Left cardiac atrium (tissue), 4 donors: ENCODE data around the gene COX6B1. TPM values are rescaled to one million over a fixed set of nuclear protein-coding genes. Genes with fewer than 3 reads are reported as not detected.
A peak's percentile ranks its signal among the peaks of the same experiment; 100 is the strongest.
"Not testable (repeated sequence)": the region's sequence is repeated elsewhere in the genome, so short reads cannot be mapped to it uniquely, and the experiment has no call there.

Experiments
- ATAC-seq, 2 donors: fragments of 200-7000 bp; cut with Tn5 transposase; one replicate each; pipeline ENCODE4 v1.9.1; 2020; ENCODE audit warnings: mild to moderate bottlenecking in 2 of 2, moderate library complexity in 2 of 2
- DNase-seq: peaks from one replicate; pipeline ENCODE4 v3.0.0-alpha.2; 2020
- intact Hi-C, 2 donors: fragments of 100-400 bp; cut with DNase I; formaldehyde crosslinking; loops; one replicate each; pipeline versions ENCODE4 v1.14.1 to v1.15.1; 2022 to 2023
- long read RNA-seq: library from polyadenylated mRNA; unstranded; transcript quantifications from one replicate; pipeline ENCODE4 v2.0.0, GENCODE V29; 2021
- total RNA-seq, 2 donors: library from RNA; stranded (reverse); fragmentation: NEBNext Ultra II Directional; extraction: Animal tissue kit (Norgen Biotek cat#: 25700); gene quantifications; one replicate each; pipeline ENCODE4 v1.2.1, GENCODE V29; 2021
- donor health status: DM: no; HTN: yes; CAD: no.
- donor health status: DM: no; HTN: yes; CAD: no; lungs with severe emphysema.
- donor health status: DM: yes; HTN: yes; CAD: no.
- donor health status: Dilated cardiomyopathy.

Gene COX6B1
- total RNA-seq: 1,000 to 10,000 TPM in 1 of 2 donors, 100 to 1,000 TPM in 1; 934 to 1,059 TPM
- long read RNA-seq, transcript COX6B1-201 (4 exons, 667 nt): major isoform, 34 of 37 reads
- long read RNA-seq, partial matches to known transcripts: 3 of 37 reads
- long read RNA-seq, other reads (novel, unspliced or antisense): 0 of 37 reads

GRCh38 chr19:35648017-35648961, at the start of gene COX6B1:
TSS of gene COX6B1 (plus strand) at chr19:35648323. CDS start at chr19:35651244, 2,921 bp downstream.
- DNase-seq (peak; percentile 94), ATAC-seq (peak; percentile 77 to 79)
- intact Hi-C loops: no loop called here

GRCh38 chr19:35601971-35602370, 46.2 kb upstream of the COX6B1 start:
- intact Hi-C loops: no loop called here
- ATAC-seq (no peak), DNase-seq (no peak)

GRCh38 chr19:35604436-35604835, 43.7 kb upstream of the COX6B1 start:
- DNase-seq, ATAC-seq, intact Hi-C loops: not testable (repeated sequence)

GRCh38 chr19:35607170-35607569, 41.0 kb upstream of the COX6B1 start:
- not testable (repeated sequence) for DNase-seq, ATAC-seq

GRCh38 chr19:35607661-35608060, 40.5 kb upstream of the COX6B1 start:
- ATAC-seq: no peak
- intact Hi-C loops: no loop called here
- no peak for DNase-seq

More at GRCh38 chr19:35607170-35607569, 41.0 kb upstream of the COX6B1 start:
- intact Hi-C loops: not testable (repeated sequence)

- ATAC-seq (no peak), DNase-seq (no peak)
- intact Hi-C loops: no loop called here
These were observed 39.9 kb upstream of the COX6B1 start for GRCh38 chr19:35608251-35608650.

GRCh38 chr19:35609851-35610353, 38.2 kb upstream of the COX6B1 start:
- DNase-seq: no peak
- no peak for ATAC-seq

GRCh38 chr19:35612224-35612558, 35.9 kb upstream of the COX6B1 start:
- intact Hi-C loops: loop anchor here in 1 of 2 donors (5.0 kb wide), 1 partner anchor 65 kb away; the partner anchor contains the start of gene TMEM147
- ATAC-seq (no peak), DNase-seq (no peak)

More at GRCh38 chr19:35609851-35610353, 38.2 kb upstream of the COX6B1 start:
- intact Hi-C loops: loop anchor here in 1 of 2 donors (5.0 kb wide), 1 partner anchor 63 kb away; the partner anchor contains the start of gene TMEM147

- DNase-seq (peak; percentile 94), ATAC-seq (peak; percentile 99)
- intact Hi-C loops: loop anchor here in 1 of 2 donors (5.0 kb wide), 1 partner anchor 65 kb away; the partner anchor contains the start of gene TMEM147
These were observed 35.4 kb upstream of the COX6B1 start, which contains the start of gene HAUS5 for GRCh38 chr19:35612559-35613321. TSS of gene HAUS5 (plus strand) at chr19:35612735. CDS start at chr19:35612795, 60 bp downstream.

GRCh38 chr19:35613574-35613973, 34.5 kb upstream of the COX6B1 start:
- ATAC-seq (no peak), DNase-seq (no peak)
- intact Hi-C loops: loop anchor here in 1 of 2 donors (5.0 kb wide), 1 partner anchor 66 kb away; the partner anchor contains the start of gene TMEM147

GRCh38 chr19:35615036-35615435, 33.1 kb upstream of the COX6B1 start:
- intact Hi-C loops: no loop called here
- ATAC-seq (no peak), DNase-seq (no peak)

GRCh38 chr19:35618857-35619256, 29.3 kb upstream of the COX6B1 start:
- intact Hi-C loops: no loop called here
- ATAC-seq (no peak), DNase-seq (no peak)

- intact Hi-C loops: no loop called here
- ATAC-seq (no peak), DNase-seq (no peak)
These were observed 28.7 kb upstream of the COX6B1 start for GRCh38 chr19:35619290-35619923.

- ATAC-seq: no peak
- DNase-seq: no peak
- intact Hi-C loops: no loop called here
These were observed 28.1 kb upstream of the COX6B1 start for GRCh38 chr19:35620001-35620400.

GRCh38 chr19:35621708-35622107, 26.4 kb upstream of the COX6B1 start:
- DNase-seq (no peak), ATAC-seq (no peak)
- intact Hi-C loops: no loop called here

GRCh38 chr19:35622750-35623149, 25.4 kb upstream of the COX6B1 start:
- DNase-seq (no peak), ATAC-seq (no peak)
- intact Hi-C loops: no loop called here

- DNase-seq (no peak), ATAC-seq (no peak)
- intact Hi-C loops: no loop called here
These were observed 24.7 kb upstream of the COX6B1 start for GRCh38 chr19:35623327-35624010.

GRCh38 chr19:35628264-35628564, 19.9 kb upstream of the COX6B1 start:
- no peak for ATAC-seq
- DNase-seq: no peak
- intact Hi-C loops: no loop called here
